Ishikawa (cell line): ENCODE results near the gene GNAL.

Experiments
- CEBPB ChIP-seq: IDR thresholded peaks from 2 replicates; pipeline ENCODE4 v1.6.1; 2012
- CREB1 ChIP-seq: IDR thresholded peaks from 2 replicates; pipeline ENCODE4 v1.6.1; 2012; ENCODE audit warnings: low read depth
- EGR1 ChIP-seq: IDR thresholded peaks from 2 replicates; pipeline ENCODE4 v1.6.1; 2012
- EP300 ChIP-seq: IDR thresholded peaks from 2 replicates; pipeline ENCODE4 v1.6.1; 2012; ENCODE audit warnings: borderline replicate concordance
- FOXM1 ChIP-seq: IDR thresholded peaks from 2 replicates; pipeline ENCODE4 v1.6.1; 2012; ENCODE audit warnings: low read depth, borderline replicate concordance
- NFIC ChIP-seq: IDR thresholded peaks from 2 replicates; pipeline ENCODE4 v1.6.1; 2012
- RAD21 ChIP-seq: IDR thresholded peaks from 2 replicates; pipeline ENCODE4 v1.6.1; 2012; ENCODE audit warnings: low read depth
- TAF1 ChIP-seq: IDR thresholded peaks from 2 replicates; pipeline ENCODE4 v1.6.1; 2012; ENCODE audit warnings: low read depth, mild to moderate bottlenecking
- TCF12 ChIP-seq: IDR thresholded peaks from 2 replicates; pipeline ENCODE4 v1.6.1; 2012; ENCODE audit warnings: low read depth
- TEAD4 ChIP-seq: IDR thresholded peaks from 2 replicates; pipeline ENCODE4 v1.6.1; 2012
- YY1 ChIP-seq: IDR thresholded peaks from 2 replicates; pipeline ENCODE4 v1.6.1; 2012; ENCODE audit warnings: low read depth
- ZBTB7A ChIP-seq: IDR thresholded peaks from 2 replicates; pipeline ENCODE4 v1.6.1; 2012; ENCODE audit warnings: low read depth
- TF ChIP-seq, protein P1 (sequence below): IDR thresholded peaks from 2 replicates; pipeline ENCODE4 v1.6.1; 2012; ENCODE audit warnings: low read depth, mild to moderate bottlenecking
- TF ChIP-seq, protein P2 (sequence below): IDR thresholded peaks from 2 replicates; pipeline ENCODE4 v1.6.1; 2012
- TF ChIP-seq, protein P3 (sequence below): IDR thresholded peaks from 2 replicates; pipeline ENCODE4 v1.6.1; 2012

The GNAL gene

DNA sequence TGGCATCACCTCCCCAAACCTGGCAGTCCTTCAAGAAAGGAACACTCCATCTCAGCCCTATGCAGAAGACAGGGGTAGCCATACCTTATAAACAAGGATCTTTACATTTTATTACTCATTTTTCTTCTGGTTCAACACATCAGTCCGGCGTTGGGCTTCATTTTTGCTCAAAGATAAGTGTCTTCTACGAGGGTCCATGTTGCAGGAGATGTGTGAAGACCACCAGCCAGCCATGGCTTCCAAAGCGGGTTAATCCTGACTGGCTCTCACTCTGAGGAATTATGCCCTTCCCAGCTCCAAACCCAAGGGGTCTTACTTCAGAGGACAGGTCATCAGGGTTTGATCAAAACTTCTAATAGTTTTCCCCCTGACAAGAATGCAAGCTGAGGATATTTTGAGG lies 23.9 kb upstream of the GNAL start:
- TF ChIP-seq NFIC (no peak), TAF1 (no peak), EGR1 (no peak), YY1 (no peak), TEAD4 (no peak), EP300 (no peak), TCF12 (no peak), RAD21 (no peak), FOXM1 (no peak), ZBTB7A (no peak), CREB1 (no peak)
- TF ChIP-seq, protein P1, sequence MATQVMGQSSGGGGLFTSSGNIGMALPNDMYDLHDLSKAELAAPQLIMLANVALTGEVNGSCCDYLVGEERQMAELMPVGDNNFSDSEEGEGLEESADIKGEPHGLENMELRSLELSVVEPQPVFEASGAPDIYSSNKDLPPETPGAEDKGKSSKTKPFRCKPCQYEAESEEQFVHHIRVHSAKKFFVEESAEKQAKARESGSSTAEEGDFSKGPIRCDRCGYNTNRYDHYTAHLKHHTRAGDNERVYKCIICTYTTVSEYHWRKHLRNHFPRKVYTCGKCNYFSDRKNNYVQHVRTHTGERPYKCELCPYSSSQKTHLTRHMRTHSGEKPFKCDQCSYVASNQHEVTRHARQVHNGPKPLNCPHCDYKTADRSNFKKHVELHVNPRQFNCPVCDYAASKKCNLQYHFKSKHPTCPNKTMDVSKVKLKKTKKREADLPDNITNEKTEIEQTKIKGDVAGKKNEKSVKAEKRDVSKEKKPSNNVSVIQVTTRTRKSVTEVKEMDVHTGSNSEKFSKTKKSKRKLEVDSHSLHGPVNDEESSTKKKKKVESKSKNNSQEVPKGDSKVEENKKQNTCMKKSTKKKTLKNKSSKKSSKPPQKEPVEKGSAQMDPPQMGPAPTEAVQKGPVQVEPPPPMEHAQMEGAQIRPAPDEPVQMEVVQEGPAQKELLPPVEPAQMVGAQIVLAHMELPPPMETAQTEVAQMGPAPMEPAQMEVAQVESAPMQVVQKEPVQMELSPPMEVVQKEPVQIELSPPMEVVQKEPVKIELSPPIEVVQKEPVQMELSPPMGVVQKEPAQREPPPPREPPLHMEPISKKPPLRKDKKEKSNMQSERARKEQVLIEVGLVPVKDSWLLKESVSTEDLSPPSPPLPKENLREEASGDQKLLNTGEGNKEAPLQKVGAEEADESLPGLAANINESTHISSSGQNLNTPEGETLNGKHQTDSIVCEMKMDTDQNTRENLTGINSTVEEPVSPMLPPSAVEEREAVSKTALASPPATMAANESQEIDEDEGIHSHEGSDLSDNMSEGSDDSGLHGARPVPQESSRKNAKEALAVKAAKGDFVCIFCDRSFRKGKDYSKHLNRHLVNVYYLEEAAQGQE, result no peak
- TF ChIP-seq, protein P2, sequence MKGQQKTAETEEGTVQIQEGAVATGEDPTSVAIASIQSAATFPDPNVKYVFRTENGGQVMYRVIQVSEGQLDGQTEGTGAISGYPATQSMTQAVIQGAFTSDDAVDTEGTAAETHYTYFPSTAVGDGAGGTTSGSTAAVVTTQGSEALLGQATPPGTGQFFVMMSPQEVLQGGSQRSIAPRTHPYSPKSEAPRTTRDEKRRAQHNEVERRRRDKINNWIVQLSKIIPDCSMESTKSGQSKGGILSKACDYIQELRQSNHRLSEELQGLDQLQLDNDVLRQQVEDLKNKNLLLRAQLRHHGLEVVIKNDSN, result no peak
- TF ChIP-seq, protein P3, sequence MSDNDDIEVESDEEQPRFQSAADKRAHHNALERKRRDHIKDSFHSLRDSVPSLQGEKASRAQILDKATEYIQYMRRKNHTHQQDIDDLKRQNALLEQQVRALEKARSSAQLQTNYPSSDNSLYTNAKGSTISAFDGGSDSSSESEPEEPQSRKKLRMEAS, result no peak

DNA sequence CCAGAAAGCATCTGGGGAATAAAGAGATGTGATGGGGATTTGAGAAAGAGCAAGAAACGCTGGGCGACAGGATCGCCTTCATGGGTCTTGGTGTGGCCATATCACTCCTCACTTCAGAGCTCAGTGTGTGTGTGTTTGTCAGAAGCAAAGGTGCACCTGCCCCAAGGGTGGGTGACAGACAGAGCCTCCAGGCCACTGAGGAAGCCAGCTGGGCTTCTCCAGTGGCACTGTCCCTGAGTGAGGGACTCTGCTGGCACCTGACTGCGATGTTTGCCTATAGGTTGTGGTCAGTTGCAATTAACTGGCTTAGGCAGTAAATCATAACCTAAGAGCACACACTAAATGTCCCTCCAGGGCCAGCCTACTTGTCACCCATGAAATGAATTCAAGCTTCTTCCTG lies 23.5 kb upstream of the GNAL start:
- TF ChIP-seq FOXM1 (no peak), EGR1 (no peak), TEAD4 (no peak), NFIC (no peak), CEBPB (no peak), TCF12 (no peak), ZBTB7A (no peak), YY1 (no peak)
- TF ChIP-seq, protein P1, result no peak
- TF ChIP-seq, protein P2, result no peak
- TF ChIP-seq, protein P3, result no peak

DNA sequence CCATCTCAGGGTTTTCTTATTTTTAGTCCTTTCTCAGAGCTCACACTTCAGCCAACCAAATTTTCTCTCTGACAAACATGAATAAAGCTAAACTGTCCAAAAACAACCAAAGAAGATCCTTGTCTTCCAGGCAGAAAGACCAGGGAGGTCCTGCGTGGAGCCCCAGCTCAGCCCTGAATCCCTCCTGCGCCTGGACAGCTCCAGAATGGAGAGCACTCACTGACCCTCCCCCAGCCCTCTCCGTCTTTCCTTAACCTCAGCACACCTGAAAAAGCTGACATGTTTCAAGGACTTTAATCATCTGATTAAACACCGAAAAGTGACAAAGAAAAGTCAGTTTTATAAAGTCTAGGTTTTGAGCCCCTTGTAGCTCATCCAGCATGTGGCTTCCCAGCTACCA lies 22.9 kb upstream of the GNAL start:
- no peak for TF ChIP-seq EGR1
- TF ChIP-seq CEBPB, result no peak
- no peak for TF ChIP-seq RAD21
- TF ChIP-seq, protein P3, result no peak
- no peak for TF ChIP-seq EP300
- TF ChIP-seq, protein P1, result no peak; the same call in 1 of the 2 replicates
- TF ChIP-seq TEAD4, result no peak
- no peak for TF ChIP-seq TAF1
- TF ChIP-seq TCF12, result no peak
- no peak for TF ChIP-seq CREB1
- no peak for TF ChIP-seq NFIC
- no peak for TF ChIP-seq ZBTB7A
- no peak for TF ChIP-seq FOXM1
- TF ChIP-seq, protein P2, result no peak
- no peak for TF ChIP-seq YY1

DNA sequence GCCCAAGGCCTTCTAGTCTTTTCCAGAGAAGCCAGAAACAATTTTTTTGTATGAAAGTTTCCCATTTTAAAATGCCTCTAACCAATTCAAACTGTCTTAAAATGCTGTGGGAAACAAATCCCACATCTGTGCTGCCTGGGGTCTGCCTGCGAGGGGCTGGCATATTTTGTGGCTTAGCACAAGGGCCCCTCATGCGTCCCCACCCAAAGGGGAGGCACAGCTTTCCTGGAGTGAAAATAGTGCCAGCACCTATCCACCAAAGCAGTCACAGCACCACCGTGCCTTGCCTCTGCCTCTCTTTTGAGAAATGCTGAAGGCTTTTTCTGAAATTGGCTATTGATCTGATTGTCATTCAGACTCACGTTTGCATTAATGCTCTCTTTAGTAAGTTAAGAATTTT lies 22.2 kb upstream of the GNAL start:
- TF ChIP-seq, protein P1, result no peak
- TF ChIP-seq, protein P2, result no peak
- TF ChIP-seq CREB1, result no peak
- no peak for TF ChIP-seq EGR1
- TF ChIP-seq TAF1, result no peak
- no peak for TF ChIP-seq FOXM1
